Pulmonary artery endothelial cell (primary cell): Measurements from ENCODE around the gene LUZP2. TPM values are rescaled to one million over a fixed set of nuclear protein-coding genes. Genes with fewer than 3 reads are reported as not detected.
"Not testable (repeated sequence)": the region's sequence is repeated elsewhere in the genome, so short reads cannot be mapped to it uniquely, and the experiment has no call there.

Experiments used
- DNase-seq: peaks from one replicate; pipeline ENCODE4 v3.0.0-alpha.2; 2011; ENCODE audit warnings: low read depth, low spot score
- total RNA-seq: library from RNA; depleted of rRNA; stranded (reverse); fragments of >200 nt; gene quantifications from 2 replicates; pipeline ENCODE4 v1.2.3, GENCODE V29; 2014

LUZP2 gene
- total RNA-seq, 1 donor from 2014 or later: not detected

GRCh38 chr11:24891845-24892492 lies 395.1 kb downstream of the LUZP2 start:
- DNase-seq: not testable (repeated sequence)

DNA sequence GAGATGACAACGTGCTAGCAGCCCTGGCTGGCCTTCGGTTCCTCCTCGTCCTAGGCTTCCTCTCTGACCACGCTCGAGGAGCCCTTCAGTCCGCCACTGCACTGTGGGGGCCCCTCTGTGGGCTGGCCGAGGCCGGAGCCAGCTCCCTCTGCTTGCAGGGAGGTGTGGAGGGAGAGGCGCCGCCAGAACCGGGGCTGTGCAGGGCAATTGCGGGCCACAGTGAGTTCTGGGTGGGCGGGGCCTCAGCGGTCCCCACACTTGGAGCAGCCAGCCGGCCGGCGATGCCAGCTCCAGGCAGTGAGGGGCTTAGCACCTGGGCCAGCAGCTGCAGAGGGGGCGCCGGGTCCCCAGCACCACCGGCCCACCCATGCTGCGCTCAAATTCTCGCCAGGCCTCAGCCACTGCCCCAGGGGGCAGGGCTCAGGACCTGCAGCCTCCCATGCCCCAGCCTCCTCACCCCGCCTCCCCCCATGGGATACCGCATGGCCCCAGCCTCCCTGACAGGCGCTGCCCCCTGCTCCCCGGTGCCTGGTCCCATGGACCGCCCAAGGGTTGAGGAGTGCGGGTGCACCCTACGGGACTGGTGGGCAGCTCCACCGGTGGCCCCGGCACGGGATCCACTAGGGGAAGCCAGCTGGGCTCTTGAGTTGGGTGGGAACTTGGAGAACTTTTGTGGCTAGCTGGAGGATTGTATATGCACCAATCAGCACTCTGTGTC lies 399.4 kb downstream of the LUZP2 start:
- no peak for DNase-seq

- no peak for DNase-seq
Observed at GRCh38 chr11:24900514-24900913, 403.7 kb downstream of the LUZP2 start.

DNA sequence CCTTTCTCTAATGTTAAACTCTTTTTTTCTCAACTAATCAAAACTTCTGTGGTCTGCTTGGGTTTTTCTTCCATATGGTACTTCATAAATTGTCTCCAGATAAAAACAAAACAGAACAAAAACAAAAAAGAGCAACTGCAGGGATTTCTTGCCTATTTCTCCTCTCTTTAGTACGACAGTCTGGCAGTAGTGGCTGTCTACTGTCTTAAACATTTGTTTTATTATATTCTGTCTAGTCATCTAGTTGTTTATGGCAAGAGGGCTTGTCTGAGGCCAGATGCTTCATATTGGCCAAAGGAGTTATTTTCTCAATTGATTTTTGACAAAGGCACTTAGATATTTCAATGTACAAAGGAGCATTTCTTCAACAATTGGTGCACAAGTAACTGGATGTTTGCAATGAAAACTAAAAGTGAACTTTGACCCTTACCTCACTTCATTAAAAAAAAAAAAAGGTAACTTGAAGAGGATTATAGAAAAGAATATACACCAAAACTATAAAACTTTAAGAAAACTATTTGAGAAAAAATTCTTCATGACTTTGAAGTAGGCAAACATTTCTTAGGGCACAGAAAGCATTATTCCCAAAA lies 404.2 kb downstream of the LUZP2 start:
- no peak for DNase-seq

DNA sequence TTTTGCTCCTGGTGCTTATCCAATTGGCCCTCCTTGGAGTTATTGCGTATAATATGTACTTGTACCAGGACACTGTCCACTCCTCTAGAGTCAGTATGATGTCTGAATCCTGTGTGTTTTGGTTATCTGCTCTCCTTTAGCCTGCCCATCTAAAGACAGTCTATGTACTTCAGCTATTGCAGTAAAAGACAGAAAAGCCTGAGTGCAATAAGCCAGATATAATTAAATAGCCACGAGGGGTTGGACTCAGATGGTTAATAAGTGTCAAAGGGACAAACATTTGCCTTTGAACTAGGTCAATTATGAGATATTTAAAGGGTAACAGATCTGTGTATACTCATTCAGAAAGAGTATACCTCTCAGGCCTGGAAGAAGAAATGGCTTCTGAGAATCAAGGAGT lies 406.7 kb downstream of the LUZP2 start:
- no peak for DNase-seq

GRCh38 chr11:24925091-24925490 lies 428.2 kb downstream of the LUZP2 start:
- no peak for DNase-seq

GRCh38 chr11:24932110-24933000 lies 435.5 kb downstream of the LUZP2 start:
- no peak for DNase-seq

DNA sequence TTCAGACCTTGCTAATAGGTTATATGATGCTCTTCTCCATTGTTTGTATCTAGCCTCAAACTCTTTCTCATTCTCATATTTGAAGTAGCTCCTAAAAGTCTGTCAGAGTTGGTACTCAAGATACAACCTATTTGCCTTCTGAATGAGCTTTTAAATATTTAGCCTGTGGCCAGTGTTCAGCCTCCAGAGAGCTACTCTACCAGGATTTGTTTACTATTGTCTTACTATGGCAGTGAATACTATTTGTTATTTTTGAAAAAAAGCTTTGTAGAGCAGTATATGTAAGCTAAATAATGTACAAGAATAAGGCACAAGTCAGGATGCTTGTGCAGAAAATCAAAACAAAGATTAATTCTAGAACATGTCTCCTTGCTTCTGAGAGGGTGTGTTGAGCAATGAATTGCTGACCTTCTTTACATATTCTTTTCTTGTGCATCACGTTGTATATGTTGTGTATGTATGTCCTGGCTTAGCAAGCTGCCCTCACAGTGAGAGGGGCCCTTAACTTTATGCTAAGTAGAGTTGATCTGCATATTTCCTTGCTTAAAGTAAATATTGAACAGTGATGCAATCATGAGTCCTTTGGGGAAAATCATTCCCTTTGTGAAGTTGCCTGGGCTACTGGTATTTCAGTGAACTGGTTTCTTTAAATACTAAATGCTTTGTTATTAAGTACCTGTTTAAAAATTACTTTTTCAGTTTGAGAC lies 438.0 kb downstream of the LUZP2 start:
- no peak for DNase-seq

DNA sequence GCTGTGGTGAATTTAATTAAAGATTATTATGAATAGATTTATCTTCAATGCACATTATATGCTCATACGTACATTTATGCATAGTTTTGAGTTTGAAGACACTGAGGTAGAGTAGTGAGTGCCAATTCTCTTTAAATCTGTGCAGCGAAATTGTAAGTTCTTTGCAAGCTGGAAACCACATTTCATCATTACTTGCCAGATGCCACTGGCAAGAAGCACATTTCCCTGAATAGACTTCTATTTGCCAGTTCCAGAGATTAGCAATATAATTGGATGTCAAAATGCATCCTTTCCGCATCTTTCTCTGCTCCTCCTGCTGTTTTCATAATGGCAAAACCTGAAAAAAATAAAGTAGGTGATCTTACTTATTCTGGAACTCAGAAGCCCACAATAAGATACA lies 448.0 kb downstream of the LUZP2 start:
- no peak for DNase-seq

DNA sequence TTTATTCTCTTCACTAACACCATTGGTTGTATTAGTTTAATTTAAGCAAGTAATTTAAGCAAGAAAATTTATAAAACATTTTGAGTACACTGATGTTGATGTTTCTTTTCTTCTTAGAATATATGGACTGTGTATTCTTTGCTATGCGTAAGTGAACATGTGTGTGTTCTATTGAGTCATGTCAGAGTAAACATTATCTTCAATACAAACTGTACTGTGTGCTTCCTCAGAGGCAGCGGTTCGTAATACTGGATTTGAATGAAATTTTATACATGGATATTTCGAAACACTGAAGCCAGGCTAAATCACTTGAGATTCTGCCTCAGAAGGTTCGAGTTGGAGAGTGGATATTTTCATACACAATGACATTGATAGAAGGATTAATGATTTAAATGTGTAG lies 452.6 kb downstream of the LUZP2 start:
- DNase-seq: no peak

- DNase-seq: no peak
Observed at GRCh38 chr11:24963852-24964251, 467.0 kb downstream of the LUZP2 start.

DNA sequence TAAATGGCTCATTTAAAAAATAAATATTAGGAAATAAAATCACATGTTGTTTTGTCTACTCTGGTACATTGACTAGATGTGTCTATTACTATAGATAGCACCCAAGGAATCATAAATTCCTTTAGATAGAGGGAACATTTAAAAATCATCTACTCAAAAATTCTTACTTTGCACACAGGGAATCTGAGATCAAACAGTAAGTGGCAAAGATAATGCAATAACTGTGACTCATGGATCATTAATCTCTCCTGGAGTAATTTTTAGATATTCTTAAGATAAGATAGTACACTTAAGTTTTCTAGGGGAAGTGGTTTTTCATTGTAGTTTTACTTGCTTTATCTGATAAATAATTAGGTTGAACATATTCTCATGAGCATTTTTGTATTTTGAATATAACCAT lies 468.9 kb downstream of the LUZP2 start:
- DNase-seq: no peak

DNA sequence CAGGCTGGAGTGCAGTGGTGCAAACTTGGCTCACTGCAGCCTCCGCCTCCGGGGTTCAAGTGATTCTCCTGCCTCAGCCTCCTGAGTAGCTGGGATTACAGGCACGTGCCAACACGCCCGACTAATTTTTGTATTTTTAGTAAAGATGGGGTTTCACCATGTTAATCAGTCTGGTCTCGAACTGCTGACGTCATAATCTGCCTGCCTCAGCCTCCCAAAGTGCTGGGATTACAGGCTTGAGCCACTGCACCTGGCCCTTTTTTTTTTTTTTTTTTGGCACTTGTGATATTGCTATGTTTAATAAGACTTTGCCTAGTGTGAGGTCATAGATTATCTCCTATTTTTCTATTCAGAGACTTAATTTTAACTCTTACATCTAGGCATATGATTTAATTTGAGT lies 497.1 kb downstream of the LUZP2 start:
- DNase-seq: not testable (repeated sequence)

DNA sequence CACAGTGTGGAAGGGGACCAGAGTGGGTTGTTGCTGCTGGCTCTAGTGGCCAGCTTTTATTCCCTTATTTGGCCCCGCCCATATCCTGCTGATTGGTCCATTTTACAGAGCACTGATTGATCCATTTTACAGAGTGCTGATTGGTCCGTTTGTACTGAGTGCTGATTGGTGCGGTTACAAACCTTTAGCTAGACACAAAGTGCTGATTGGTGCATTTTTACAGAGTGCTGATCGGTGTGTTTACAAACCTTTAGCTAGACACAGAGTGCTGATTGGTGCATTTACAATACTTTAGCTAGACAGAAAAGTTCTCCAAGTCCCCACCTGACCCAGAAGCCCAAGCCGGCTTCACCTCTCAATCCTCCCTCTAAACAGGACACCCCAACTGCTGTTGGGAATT lies 503.1 kb downstream of the LUZP2 start:
- not testable (repeated sequence) for DNase-seq

GRCh38 chr11:25037431-25037830 lies 540.6 kb downstream of the LUZP2 start:
- no peak for DNase-seq

GRCh38 chr11:25038131-25038530 lies 541.3 kb downstream of the LUZP2 start:
- DNase-seq: no peak

- DNase-seq: no peak
Observed at GRCh38 chr11:25039165-25039564, 542.3 kb downstream of the LUZP2 start.

- DNase-seq: no peak
Observed at GRCh38 chr11:25048632-25049031, 551.8 kb downstream of the LUZP2 start.

GRCh38 chr11:25052844-25053243 lies 556.0 kb downstream of the LUZP2 start:
- no peak for DNase-seq

DNA sequence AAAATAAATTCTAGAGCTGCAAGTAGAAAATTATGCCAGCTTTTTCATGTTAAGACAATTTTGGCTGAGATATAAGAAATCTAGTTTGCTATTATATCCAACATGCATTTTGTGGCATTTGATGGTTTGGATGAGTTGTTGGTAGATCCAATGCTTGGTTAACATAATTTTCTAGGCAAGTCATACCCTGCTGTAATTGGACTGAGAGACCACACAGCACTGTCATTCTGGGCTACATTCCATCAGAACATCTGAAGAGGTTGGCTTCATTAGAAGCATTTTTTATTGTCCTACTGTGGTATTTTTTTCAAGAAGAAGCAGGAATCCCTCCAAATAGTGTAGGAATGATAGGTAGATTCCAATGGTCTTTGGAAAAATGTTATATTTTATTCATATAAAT lies 561.0 kb downstream of the LUZP2 start:
- DNase-seq: no peak

DNA sequence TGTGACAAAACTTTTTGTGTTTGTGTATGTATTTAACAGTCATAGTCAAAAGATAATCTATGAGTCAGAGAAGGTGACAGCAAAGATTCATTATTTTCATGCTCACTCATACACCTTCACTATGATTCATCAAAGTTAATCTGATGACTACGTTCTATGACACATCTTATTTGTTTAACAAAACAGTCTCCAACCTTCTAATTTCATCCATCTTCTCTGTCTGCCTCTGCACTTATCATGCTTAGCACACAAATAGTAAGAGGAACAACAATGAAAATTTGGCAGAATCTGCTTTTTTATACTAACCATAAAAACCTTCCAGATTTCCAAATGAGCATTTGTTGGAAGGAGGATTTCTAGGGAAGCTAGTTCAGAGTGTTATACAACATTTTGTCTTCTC lies 568.9 kb downstream of the LUZP2 start:
- DNase-seq: no peak
